ENCODE measurements around the gene POU2AF2.

DNA sequence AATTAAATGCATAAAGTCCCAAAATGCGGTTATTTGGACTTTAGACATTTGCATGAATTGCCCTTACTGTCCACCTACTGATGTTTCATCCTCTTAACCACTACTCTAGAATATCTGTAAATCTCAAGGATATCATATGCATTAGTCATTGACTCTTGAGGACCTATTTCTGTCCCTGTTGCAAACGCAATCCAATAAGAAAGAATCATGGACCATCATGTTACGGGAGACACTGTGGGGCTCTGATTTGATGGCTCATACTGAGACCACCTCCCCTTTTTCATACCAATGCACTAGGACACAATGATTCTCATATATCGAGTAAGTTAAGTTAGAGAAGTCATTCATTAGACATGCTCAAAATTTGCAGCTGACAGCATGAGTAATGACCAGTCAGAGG, 14.4 kb downstream of the POU2AF2 start:
- TF ChIP-seq CTCF (IDR thresholded peaks at IDR 0.05; ENCODE audit: low read length) (no peak), EZH2 (IDR thresholded peaks at IDR 0.05; ENCODE audit: borderline replicate concordance, low read length) (no peak)

All from OCI-LY1 (cell line).